SJCRH30 (cell line): ENCODE data around the gene BCCIP. TPM values are rescaled to one million over a fixed set of nuclear protein-coding genes. Genes with fewer than 3 reads are reported as not detected.

ENCODE experiments used
- DNase-seq, 2 experiments: peaks; one replicate each; pipeline ENCODE4 v3.0.0-alpha.2; 2015 to 2020
- H3K27ac ChIP-seq: fragments of 250-450 bp; sonication (Bioruptor Pico); 2 replicates; pipeline ENCODE4 v1.5.1; 2020; ENCODE audit warnings: mild to moderate bottlenecking, moderate library complexity
- H3K27me3 ChIP-seq: fragments of 250-450 bp; sonication (Bioruptor Pico); 2 replicates; pipeline ENCODE4 v1.5.1; 2020; ENCODE audit warnings: mild to moderate bottlenecking, moderate library complexity
- H3K36me3 ChIP-seq: fragments of 250-450 bp; sonication (Bioruptor Pico); 2 replicates; pipeline ENCODE4 v1.5.1; 2020; ENCODE audit warnings: mild to moderate bottlenecking, moderate library complexity
- H3K4me1 ChIP-seq: fragments of 250-450 bp; sonication (Bioruptor Pico); 2 replicates; pipeline ENCODE4 v1.5.1; 2020; ENCODE audit warnings: mild to moderate bottlenecking, moderate library complexity
- H3K4me3 ChIP-seq: fragments of 250-450 bp; sonication (Bioruptor Pico); 2 replicates; pipeline ENCODE4 v1.5.1; 2020; ENCODE audit warnings: mild to moderate bottlenecking, moderate library complexity
- H3K9me3 ChIP-seq: fragments of 250-450 bp; sonication (Bioruptor Pico); replicated peaks from 2 replicates; pipeline ENCODE4 v1.5.1; 2020; ENCODE audit warnings: mild to moderate bottlenecking, moderate library complexity
- total RNA-seq: library from RNA; depleted of rRNA; stranded (reverse); fragments of >200 nt; shearing (Covaris generic); gene quantifications from 2 replicates; pipeline ENCODE4 v1.2.3, GENCODE V29; 2014

The BCCIP gene
- total RNA-seq, 1 experiment from 2014 or later, result 175 TPM

- H3K36me3 ChIP-seq, result no peaks in the 10 kb centered on the region
- DNase-seq, result no peak
- H3K4me1 ChIP-seq, result no peaks in the 10 kb centered on the region; the same call in 1 of the 2 replicates
- no peak overlapping the region for H3K4me3 ChIP-seq
- H3K9me3 ChIP-seq, result no peaks in the 10 kb centered on the region
- no peak overlapping the region for H3K27ac ChIP-seq
- H3K27me3 ChIP-seq, result no peaks in the 10 kb centered on the region
Measured at GRCh38 chr10:125788156-125789034, 35.0 kb upstream of the BCCIP start.

DNA sequence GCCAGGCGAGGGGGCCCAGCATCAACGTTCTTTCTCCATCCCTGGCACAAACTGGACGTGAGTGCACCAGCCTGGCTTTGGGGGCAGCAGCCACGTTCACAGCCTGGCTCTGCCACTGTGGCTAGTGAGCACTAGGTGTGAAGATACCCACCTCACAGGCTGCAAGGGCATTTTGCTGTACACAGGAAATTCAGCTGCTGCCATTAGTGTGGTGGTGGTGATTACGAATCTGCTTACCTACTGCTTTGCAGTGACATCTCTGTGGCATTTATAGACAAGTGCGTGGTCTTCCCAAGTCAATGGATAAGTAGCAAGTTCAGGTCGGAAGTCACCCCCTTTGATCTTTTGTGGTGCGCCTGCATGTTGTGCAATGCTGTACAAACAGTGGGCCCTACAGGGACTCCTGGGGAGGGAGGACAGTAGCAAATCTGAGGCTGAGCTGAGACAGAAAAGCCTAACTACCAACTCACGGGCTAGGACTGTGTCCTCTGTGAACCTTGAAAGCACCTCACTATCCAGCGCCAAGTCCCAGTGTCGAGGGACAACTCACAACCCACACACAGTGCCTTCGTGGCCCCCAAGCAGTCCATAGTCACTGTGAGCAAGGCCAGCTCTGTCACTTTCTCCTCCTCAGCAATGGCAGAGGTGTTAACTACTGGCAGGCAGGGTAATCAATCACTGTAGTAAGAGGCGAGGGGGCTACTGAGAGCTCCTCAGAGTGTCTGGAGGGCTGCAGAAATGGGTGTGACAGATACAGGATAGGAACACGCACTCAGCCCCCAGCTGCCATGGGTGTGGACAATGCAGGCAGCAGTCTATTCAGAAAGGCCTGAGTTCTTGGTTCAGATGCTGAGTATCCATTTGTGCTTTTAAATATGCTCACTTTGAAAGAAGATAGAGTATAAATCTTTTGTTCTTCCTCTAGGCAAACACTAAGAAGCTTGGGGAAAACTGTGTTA is 30.7 kb upstream of the BCCIP start:
- no peak overlapping the region for H3K27ac ChIP-seq
- H3K27me3 ChIP-seq, result no peaks in the 10 kb centered on the region
- no peaks in the 10 kb centered on the region for H3K4me1 ChIP-seq
- H3K36me3 ChIP-seq, result no peaks in the 10 kb centered on the region
- DNase-seq, result no peak
- no peak overlapping the region for H3K4me3 ChIP-seq
- no peaks in the 10 kb centered on the region for H3K9me3 ChIP-seq

DNA sequence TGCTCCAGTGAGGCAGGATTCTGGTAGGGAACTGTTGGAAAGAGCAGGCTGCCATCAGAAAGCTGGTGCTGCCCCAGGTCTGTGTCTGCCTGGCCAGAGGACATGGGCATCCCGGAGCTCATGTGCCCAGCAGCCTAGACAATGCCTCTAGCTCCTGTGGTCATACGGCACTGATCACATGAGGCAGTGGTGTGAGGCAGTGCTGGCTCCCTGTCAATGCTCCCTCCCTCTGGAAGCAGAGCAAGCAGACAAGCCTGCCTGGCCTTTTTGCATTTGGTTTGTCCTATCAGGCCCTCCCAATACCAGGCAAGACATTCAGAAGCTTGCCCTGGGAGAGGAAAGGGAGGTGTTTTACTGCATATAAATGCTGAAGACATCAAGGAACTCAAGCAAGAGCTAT is 28.2 kb upstream of the BCCIP start:
- H3K36me3 ChIP-seq, result no peaks in the 10 kb centered on the region
- no peak overlapping the region for H3K4me3 ChIP-seq
- no peaks in the 10 kb centered on the region for H3K4me1 ChIP-seq
- H3K27me3 ChIP-seq, result no peaks in the 10 kb centered on the region
- H3K9me3 ChIP-seq, result no peaks in the 10 kb centered on the region
- no peak for DNase-seq
- no peak overlapping the region for H3K27ac ChIP-seq

GRCh38 chr10:125795637-125796190 is 27.6 kb upstream of the BCCIP start:
- Histone ChIP-seq H3K4me1 (no peaks in the 10 kb centered on the region), H3K9me3 (no peaks in the 10 kb centered on the region), H3K36me3 (no peaks in the 10 kb centered on the region), H3K27me3 (no peaks in the 10 kb centered on the region), H3K27ac (no peak overlapping the region), H3K4me3 (no peak overlapping the region)
- DNase-seq, result no peak

GRCh38 chr10:125797424-125797823 is 25.9 kb upstream of the BCCIP start:
- H3K27me3 ChIP-seq, result no peaks in the 10 kb centered on the region
- H3K4me1 ChIP-seq, result no peaks in the 10 kb centered on the region
- no peaks in the 10 kb centered on the region for H3K36me3 ChIP-seq
- no peaks in the 10 kb centered on the region for H3K9me3 ChIP-seq
- H3K27ac ChIP-seq, result no peak overlapping the region
- no peak overlapping the region for H3K4me3 ChIP-seq
- no peak for DNase-seq

- no peaks in the 10 kb centered on the region for H3K36me3 ChIP-seq
Measured at GRCh38 chr10:125797994-125798662, 25.2 kb upstream of the BCCIP start.

DNA sequence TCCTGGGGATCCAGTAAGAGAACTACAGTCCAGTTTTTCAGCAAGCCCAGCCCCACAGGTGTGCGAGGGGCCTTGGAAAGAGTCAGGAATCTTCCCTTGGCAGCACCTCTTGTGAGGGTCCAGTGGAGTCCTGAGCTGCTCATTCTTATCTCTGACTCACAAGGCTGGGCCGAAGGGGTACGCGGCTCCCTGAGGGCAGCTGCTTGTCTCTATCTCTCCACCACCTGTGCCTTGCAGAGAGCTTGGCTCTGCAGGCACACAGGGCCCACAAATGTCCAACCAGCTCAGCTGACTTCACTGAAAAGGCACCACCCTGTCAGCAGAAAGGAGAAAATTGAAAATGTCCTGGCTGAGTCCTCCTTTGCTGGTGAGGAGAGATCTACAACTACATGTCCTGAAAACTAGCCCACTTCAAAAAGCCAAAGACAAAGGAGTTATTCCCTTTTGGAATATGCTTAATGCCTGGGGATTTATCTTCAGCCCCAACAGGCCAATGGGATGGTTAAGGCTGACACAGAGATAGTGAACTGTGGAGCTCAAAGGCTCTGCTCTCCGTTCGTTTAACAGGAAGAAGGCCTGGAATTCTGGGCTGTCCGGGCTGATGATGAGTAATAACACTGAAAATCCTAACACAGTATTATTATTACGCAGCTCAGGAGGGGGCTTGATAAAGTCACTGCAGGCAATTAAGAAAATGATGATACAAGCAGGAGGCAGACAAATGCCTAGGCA is 23.7 kb upstream of the BCCIP start:
- Histone ChIP-seq H3K27me3 (no peaks in the 10 kb centered on the region), H3K4me3 (no peak overlapping the region), H3K4me1 (no peaks in the 10 kb centered on the region), H3K9me3 (no peaks in the 10 kb centered on the region), H3K27ac (no peak overlapping the region), H3K36me3 (no peaks in the 10 kb centered on the region)
- no peak for DNase-seq

More at GRCh38 chr10:125797994-125798662, 25.2 kb upstream of the BCCIP start:
- Histone ChIP-seq H3K27ac (no peak overlapping the region), H3K27me3 (no peaks in the 10 kb centered on the region), H3K4me3 (no peak overlapping the region), H3K9me3 (no peaks in the 10 kb centered on the region), H3K4me1 (no peaks in the 10 kb centered on the region)
- no peak for DNase-seq

DNA sequence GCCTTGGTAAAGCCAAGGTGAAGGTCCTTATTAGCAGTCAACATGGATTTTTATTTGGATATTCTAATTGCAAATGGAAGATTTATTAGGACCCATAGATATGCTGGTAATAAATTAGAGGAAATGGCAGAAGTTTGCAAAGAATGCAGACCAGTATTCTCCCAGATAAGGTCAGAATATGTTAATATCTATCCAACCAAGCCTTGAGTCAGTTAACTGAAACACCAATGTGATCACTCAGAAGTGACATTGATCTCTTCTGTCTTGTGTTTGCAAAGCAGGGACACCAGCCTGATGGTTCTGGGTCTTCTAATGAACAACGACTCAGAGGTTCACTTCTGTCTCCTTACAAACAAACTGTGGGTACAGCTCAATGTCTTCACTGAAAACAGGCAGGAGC is 21.8 kb upstream of the BCCIP start:
- H3K9me3 ChIP-seq, result no peaks in the 10 kb centered on the region
- no peak overlapping the region for H3K27ac ChIP-seq
- H3K27me3 ChIP-seq, result no peaks in the 10 kb centered on the region
- H3K36me3 ChIP-seq, result no peaks in the 10 kb centered on the region
- no peak overlapping the region for H3K4me3 ChIP-seq
- DNase-seq, result no peak
- no peaks in the 10 kb centered on the region for H3K4me1 ChIP-seq

DNA sequence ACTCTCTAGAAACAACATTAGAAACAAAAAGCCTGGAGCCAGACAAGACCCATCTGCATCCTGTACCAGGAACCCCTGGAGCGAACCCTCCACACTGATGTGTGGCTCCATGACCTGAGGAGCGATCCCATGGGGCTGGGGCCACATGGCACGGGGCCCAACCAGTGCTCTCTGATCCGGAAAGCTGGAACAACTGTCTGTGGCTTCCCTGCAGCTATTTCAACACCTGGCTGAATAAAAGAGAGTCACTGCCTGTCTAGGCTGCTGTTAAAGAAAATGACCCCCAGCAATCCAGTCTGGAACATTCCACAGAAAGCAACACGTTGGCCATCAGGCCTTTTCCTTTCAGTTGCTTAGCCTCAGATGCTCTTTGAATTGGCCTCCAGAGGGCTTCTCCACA is 21.2 kb upstream of the BCCIP start:
- Histone ChIP-seq H3K27me3 (no peaks in the 10 kb centered on the region), H3K4me3 (no peak overlapping the region), H3K36me3 (no peaks in the 10 kb centered on the region), H3K27ac (no peak overlapping the region), H3K4me1 (no peaks in the 10 kb centered on the region), H3K9me3 (no peaks in the 10 kb centered on the region)
- no peak for DNase-seq

DNA sequence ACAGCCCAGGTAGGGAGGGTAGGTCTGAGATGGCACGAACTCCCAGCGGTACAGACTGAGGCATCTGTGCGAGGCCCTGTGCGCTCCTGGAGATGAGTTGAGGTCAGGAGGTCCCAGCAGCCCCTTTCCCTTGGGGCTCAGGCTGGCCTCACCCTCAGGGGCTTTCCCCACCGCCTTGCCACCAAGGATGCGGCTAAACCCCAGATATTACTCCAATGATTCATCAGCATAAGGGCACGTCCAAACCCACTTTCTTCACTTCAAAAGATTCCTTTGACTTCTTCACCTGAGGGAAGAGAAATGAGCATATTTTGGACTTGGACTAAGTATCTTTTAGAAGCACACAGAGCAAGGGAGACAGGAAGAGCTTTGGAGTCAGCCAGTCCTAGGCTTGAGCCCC is 20.6 kb upstream of the BCCIP start:
- DNase-seq, result no peak
- Histone ChIP-seq H3K36me3 (no peaks in the 10 kb centered on the region), H3K4me1 (no peaks in the 10 kb centered on the region), H3K4me3 (no peak overlapping the region), H3K27me3 (no peaks in the 10 kb centered on the region), H3K9me3 (no peaks in the 10 kb centered on the region), H3K27ac (no peak overlapping the region)

- no peak overlapping the region for H3K4me3 ChIP-seq
- H3K27ac ChIP-seq, result no peak overlapping the region
- H3K9me3 ChIP-seq, result no peaks in the 10 kb centered on the region
- H3K4me1 ChIP-seq, result no peaks in the 10 kb centered on the region
- H3K27me3 ChIP-seq, result no peaks in the 10 kb centered on the region
- DNase-seq, result no peak
- H3K36me3 ChIP-seq, result peaks cover 12% of the 10 kb centered on the region; the same call in 1 of the 2 replicates
Measured at GRCh38 chr10:125808047-125808446, 15.3 kb upstream of the BCCIP start.

GRCh38 chr10:125811251-125811650 is 12.1 kb upstream of the BCCIP start:
- H3K27ac ChIP-seq, result no peak overlapping the region
- H3K27me3 ChIP-seq, result no peaks in the 10 kb centered on the region
- H3K4me1 ChIP-seq, result no peaks in the 10 kb centered on the region
- H3K36me3 ChIP-seq, result peaks cover 14% of the 10 kb centered on the region; the same call in 1 of the 2 replicates
- DNase-seq, result no peak
- no peak overlapping the region for H3K4me3 ChIP-seq
- H3K9me3 ChIP-seq, result no peaks in the 10 kb centered on the region

DNA sequence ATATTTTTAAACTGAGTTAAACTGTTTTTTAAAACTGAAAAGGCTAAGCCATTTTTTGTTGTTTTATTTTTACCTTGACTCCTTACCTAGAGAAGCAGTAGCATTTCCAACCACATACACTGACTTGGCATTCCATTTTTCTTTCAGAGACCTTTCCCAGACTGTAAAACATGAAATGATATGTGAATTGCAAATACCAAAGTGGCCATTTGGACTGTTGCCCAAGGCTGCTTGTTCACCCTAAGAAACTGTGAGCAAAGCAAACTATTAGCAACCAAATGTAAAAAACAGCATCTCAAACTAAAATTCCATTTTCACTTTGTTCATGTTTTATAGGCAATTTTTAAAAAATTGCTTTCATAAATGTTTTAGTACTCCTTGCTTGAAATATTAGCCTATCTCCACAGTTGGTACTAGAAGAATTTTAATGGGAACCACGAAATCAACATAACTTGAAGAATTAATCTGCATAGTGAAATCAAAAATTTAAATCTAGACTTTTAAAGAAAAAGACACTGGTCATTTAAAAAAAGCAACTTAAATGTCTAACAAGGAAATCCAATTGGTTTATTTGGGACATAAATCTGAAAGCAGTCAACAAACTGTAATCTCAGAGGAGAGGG is 11.1 kb upstream of the BCCIP start:
- H3K9me3 ChIP-seq, result no peaks in the 10 kb centered on the region

More for the DNA sequence above, 11.1 kb upstream of the BCCIP start:
- Histone ChIP-seq H3K27me3 (no peaks in the 10 kb centered on the region), H3K27ac (no peak overlapping the region), H3K4me1 (no peaks in the 10 kb centered on the region), H3K4me3 (no peak overlapping the region), H3K36me3 (peaks cover 14% of the 10 kb centered on the region; the same call in 1 of the 2 replicates)
- no peak for DNase-seq
